Mesenchymal stem cell (in vitro differentiated cells and primary cell): Measurements from ENCODE around the gene PAPSS1.

Experiments
- DNase-seq: peaks from one replicate; pipeline ENCODE4 v3.0.0-alpha.2; 2013
- H2AFZ ChIP-seq: one replicate; pipeline ENCODE4 v1.6.1; 2013; ENCODE audit warnings: low read depth, mild to moderate bottlenecking, control low read depth, inconsistent platforms, low read length, moderate library complexity
- H2AK5ac ChIP-seq: 2 replicates; pipeline ENCODE4 v1.6.1; 2013; ENCODE audit warnings: low read length, moderate library complexity, mild to moderate bottlenecking, inconsistent platforms; ENCODE audit not compliant: severe bottlenecking
- H2BK120ac ChIP-seq: one replicate; pipeline ENCODE4 v1.6.1; 2013; ENCODE audit warnings: low read depth, mild to moderate bottlenecking, inconsistent platforms, low read length, moderate library complexity
- H2BK12ac ChIP-seq, 2 experiments: one replicate each; pipeline ENCODE4 v1.6.1; 2013; ENCODE audit warnings: inconsistent platforms in 2 of 2, low read length in 2 of 2, mild to moderate bottlenecking in 2 of 2, moderate library complexity in 2 of 2, control low read depth in 1 of 2
- H2BK15ac ChIP-seq: one replicate; pipeline ENCODE4 v1.6.1; 2013; ENCODE audit warnings: mild to moderate bottlenecking, low read depth, inconsistent platforms; ENCODE audit not compliant: poor library complexity, severe bottlenecking
- H2BK5ac ChIP-seq: 2 replicates; pipeline ENCODE4 v1.6.1; 2013; ENCODE audit warnings: low read depth, mild to moderate bottlenecking, low read length, control low read depth, inconsistent platforms; ENCODE audit not compliant: poor library complexity, severe bottlenecking
- H3K14ac ChIP-seq, 2 experiments: one replicate each; pipeline ENCODE4 v1.6.1; 2013; ENCODE audit warnings: inconsistent platforms in 2 of 2, low read length in 2 of 2, control low read depth in 1 of 2, mild to moderate bottlenecking in 1 of 2, moderate library complexity in 1 of 2
- H3K18ac ChIP-seq, 2 experiments: one replicate each; pipeline ENCODE4 v1.6.1; 2013; ENCODE audit warnings: inconsistent platforms in 2 of 2, low read length in 2 of 2, control low read depth in 1 of 2, low read depth in 1 of 2, mild to moderate bottlenecking in 1 of 2
- H3K23ac ChIP-seq, 2 experiments: one replicate each; pipeline ENCODE4 v1.6.1; 2013; ENCODE audit warnings: inconsistent platforms in 2 of 2, low read length in 2 of 2, mild to moderate bottlenecking in 2 of 2, moderate library complexity in 2 of 2, control low read depth in 1 of 2
- H3K27ac ChIP-seq: 2 replicates; pipeline ENCODE4 v1.5.1; 2013; ENCODE audit warnings: mild to moderate bottlenecking, moderate library complexity, low read length, control low read depth, inconsistent platforms; ENCODE audit not compliant: poor library complexity, severe bottlenecking
- H3K27me3 ChIP-seq, 2 experiments: 2 replicates each; pipeline versions ENCODE4 v1.6.1 to v1.7.0; 2013; ENCODE audit warnings: low read length in 2 of 2, mild to moderate bottlenecking in 2 of 2, moderate library complexity in 2 of 2, control low read depth in 1 of 2, inconsistent platforms in 1 of 2; ENCODE audit not compliant: control insufficient read depth in 1 of 2, insufficient read depth in 1 of 2
- H3K36me3 ChIP-seq, 2 experiments: 2 replicates each; pipeline versions ENCODE4 v1.6.1 to v1.7.0; 2013; ENCODE audit warnings: low read length in 2 of 2, control low read depth in 1 of 2, inconsistent platforms in 1 of 2, low read depth in 1 of 2, mild to moderate bottlenecking in 1 of 2; ENCODE audit not compliant: insufficient read depth in 2 of 2, control insufficient read depth in 1 of 2
- H3K4ac ChIP-seq, 2 experiments: one replicate each; pipeline ENCODE4 v1.6.1; 2013; ENCODE audit warnings: inconsistent platforms in 2 of 2, low read length in 2 of 2, mild to moderate bottlenecking in 2 of 2, moderate library complexity in 2 of 2, control low read depth in 1 of 2, low read depth in 1 of 2
- H3K4me1 ChIP-seq: 2 replicates; pipeline ENCODE4 v1.6.1; 2013; ENCODE audit warnings: low read depth, low read length, control low read depth; ENCODE audit not compliant: control insufficient read depth, insufficient read depth
- H3K4me2 ChIP-seq: 2 replicates; pipeline ENCODE4 v1.6.1; 2013; ENCODE audit warnings: low read length, mild to moderate bottlenecking, inconsistent platforms; ENCODE audit not compliant: poor library complexity, severe bottlenecking
- H3K4me3 ChIP-seq, 2 experiments: 2 replicates each; pipeline versions ENCODE4 v1.5.1 to v1.7.0; 2013; ENCODE audit warnings: low read length in 2 of 2, mild to moderate bottlenecking in 2 of 2, control low read depth in 1 of 2, low read depth in 1 of 2; ENCODE audit not compliant: insufficient read depth in 1 of 2
- H3K79me1 ChIP-seq: replicated peaks from 2 replicates; pipeline ENCODE4 v1.6.1; 2013; ENCODE audit warnings: mild to moderate bottlenecking, control low read depth, low read length, inconsistent platforms; ENCODE audit not compliant: poor library complexity, severe bottlenecking
- H3K9ac ChIP-seq: 2 replicates; pipeline ENCODE4 v1.7.0; 2013; ENCODE audit warnings: mild to moderate bottlenecking, low read length, moderate library complexity
- H3K9me3 ChIP-seq: 2 replicates; pipeline ENCODE4 v1.7.0; 2013; ENCODE audit warnings: mild to moderate bottlenecking, low read length; ENCODE audit not compliant: control insufficient read depth
- H4K8ac ChIP-seq: one replicate; pipeline ENCODE4 v1.6.1; 2013; ENCODE audit warnings: inconsistent platforms, mild to moderate bottlenecking, low read length, moderate library complexity
- H4K91ac ChIP-seq: one replicate; pipeline ENCODE4 v1.6.1; 2013; ENCODE audit warnings: mild to moderate bottlenecking, low read length, inconsistent platforms
- WGBS: methylation state at CpG from one replicate; pipeline ENCODE4 v1.1.7; 2013; ENCODE audit warnings: mixed read lengths; 5-methylcytosine and 5-hydroxymethylcytosine counted together

PAPSS1 gene

GRCh38 chr4:107564326-107564725 lies 155.7 kb downstream of the PAPSS1 start:
- no peak overlapping the region for H3K23ac ChIP-seq
- no peak overlapping the region for H4K8ac ChIP-seq
- H3K4me1 ChIP-seq = no peaks in the 10 kb centered on the region
- no peak overlapping the region for H3K9ac ChIP-seq
- H3K36me3 ChIP-seq = no peaks in the 10 kb centered on the region
- H3K4me3 ChIP-seq = no peak overlapping the region
- no peaks in the 10 kb centered on the region for H3K79me1 ChIP-seq
- no peak overlapping the region for H3K14ac ChIP-seq
- peak overlapping the region; percentile 46 for H2AFZ ChIP-seq
- peaks cover 40% of the 10 kb centered on the region for H3K9me3 ChIP-seq
- H3K4me2 ChIP-seq = no peak overlapping the region
- H3K27ac ChIP-seq = no peak overlapping the region
- peak; percentile 63 for DNase-seq
- H2BK120ac ChIP-seq = no peak overlapping the region
- H3K27me3 ChIP-seq = no peaks in the 10 kb centered on the region
- H2BK15ac ChIP-seq = no peak overlapping the region
- peak overlapping the region in 1 of 2 experiments; percentile 49 for H3K4ac ChIP-seq
- H3K18ac ChIP-seq = no peak overlapping the region
- no peak overlapping the region for H4K91ac ChIP-seq
- no peak overlapping the region for H2BK5ac ChIP-seq
- 34% methylated on average over 4 of the region's 5 CpGs for WGBS
- H2AK5ac ChIP-seq = no peak overlapping the region
- peak overlapping the region in 1 of 2 experiments; percentile 60 for H2BK12ac ChIP-seq
